NCI-H2171 treated with DMSO at 0.1 percent for 48 hours (cell line): Measurements from ENCODE around the gene IFFO2.

Source experiments
- DNase-seq: peaks from one replicate; lab custom pipeline; 2025; lab: John Stamatoyannopoulos, UW

IFFO2 gene

DNA sequence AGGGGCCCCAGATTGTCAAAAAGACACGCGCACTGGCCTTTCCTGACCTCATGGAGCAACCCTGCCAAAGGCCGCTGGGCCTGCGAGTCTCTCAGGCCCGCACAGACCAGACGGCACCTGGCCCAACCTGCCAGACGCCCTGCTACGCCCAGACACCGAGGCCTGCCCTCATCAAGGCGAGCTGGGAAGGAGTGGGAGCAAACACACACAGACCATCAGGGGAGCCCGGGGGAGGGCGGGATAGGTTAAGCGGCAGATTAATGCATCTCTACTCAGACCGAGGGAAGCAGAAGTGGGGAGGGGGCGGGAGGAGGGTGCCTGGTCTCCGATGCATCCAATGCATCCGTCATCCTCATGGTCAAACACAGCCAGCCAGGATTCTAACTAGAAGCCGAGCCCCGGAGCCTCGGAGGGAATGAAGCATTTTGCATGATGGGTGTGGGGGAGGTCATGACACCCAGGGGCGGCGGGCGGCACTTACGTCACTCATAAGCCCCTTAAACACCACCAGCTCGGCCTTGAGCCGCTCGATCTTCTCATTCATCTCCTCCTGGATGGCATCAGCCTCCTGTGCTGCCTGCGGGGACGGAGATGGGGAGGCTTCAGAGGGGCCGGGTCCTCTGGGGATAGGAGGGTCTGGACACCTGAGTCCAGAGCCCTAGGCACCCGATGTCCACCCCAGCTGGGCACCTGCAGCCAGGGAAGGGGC is 37.1 kb downstream of the IFFO2 start:
- no peak for DNase-seq

GRCh38 chr1:18918417-18918816 is 38.1 kb downstream of the IFFO2 start:
- DNase-seq = no peak

DNA sequence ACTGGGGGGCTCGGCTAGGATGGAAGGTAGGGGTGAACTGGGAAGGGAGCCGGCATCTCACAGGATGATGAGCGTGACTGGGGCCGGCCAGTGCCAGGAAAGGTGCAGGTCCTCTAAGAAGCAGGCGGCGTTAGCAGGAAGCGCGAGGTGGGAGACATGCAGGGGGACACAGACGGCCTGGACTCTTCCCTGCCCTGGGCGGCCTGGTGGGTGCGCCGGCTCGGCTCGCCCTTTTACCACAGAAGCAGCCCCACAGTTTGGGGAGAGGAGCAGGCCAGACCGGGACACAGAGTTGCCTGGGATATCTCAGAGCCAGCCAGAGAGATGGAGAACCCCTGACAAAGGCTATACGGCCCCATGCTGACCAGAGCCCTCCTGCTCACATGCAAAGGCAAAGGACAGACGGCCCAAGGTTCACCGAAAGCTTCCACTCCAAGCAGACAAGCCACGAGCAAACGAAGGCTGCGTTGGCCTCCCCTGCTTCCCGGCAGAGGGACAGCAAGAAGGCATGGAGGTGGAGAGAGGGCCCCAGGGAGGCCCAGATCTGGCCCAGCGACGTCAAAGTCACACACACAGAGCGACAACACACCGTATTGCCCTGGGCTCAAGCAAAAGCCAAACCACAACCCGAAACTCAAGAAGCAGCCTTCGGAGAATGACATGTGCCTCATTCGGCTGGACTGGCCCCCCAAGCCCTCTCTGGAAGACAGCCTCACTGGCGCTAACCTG is 39.2 kb downstream of the IFFO2 start:
- no peak for DNase-seq

DNA sequence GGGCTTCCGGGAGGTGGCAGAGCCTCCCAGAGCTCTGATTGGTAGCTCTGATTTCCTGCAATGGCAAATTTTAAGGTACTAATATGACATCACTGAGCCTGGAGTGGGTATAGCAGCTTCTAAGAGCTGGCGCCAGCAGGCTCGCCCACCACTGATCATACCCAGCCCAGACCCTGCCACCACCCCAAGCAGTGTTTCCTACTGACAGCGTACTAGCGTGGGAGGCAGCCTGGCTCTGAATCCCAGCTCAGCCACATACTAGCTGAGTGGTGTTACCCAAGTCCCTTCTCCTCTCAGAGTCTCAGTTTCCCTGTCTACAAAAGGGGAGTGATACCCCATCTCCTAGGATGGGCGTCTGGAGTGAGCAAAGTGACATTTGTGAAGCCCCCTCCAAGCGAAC is 41.1 kb downstream of the IFFO2 start:
- no peak for DNase-seq

DNA sequence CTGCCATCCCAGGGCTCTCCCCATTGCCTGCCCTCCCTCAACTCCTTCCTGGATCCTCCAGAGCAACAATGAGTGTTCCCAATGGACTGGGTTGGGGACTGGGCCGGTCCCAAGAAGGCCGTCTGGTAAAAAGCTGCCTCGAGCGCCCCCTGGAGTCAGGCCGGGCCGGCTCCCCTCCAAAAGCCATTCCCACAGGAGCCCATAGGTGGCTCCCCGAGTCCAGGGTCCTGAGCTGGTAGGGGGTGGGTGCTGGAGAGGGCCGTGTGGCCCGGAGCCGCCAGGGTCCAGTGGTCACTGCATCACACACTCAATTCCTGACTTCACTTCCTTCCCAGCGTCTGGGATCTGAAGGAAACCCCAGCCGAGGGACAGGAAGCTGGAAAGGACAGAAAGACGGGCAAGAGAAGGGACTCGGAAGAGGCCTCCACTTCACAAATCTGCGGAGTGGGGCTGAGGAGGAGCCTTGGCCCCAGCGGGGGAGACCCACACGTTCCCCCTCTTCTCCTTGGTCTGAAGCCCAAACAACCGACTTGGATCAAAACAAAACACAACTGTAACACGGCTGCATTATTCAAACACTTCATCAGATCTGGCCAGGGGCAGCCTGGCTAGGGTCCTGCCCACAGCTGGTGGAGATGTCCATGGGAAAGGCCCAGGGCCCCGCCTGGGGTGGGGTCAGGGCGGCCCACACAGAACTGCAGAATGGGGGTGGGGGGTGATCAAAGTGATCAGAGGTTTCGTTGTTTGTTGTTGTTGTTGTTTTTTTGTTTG is 43.2 kb downstream of the IFFO2 start:
- peak; percentile 13 for DNase-seq

DNA sequence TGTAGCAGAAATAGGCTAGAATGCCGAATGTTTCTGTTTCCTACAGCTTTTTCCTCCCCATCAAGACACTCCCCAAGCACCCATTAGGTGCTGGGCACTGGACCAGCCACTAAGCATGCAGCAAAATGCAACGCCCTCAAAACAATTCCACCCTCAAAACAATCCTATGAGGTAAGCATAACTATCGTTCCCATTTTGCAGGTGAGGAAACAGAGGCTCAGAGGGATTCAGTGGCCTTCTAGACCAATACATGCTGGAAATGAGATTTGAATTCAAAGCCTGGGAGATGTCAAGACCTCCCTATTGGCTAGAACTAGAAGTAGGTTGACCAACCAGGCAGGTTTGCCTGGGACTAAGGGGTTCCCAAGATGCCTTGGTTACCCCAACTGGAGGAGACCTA is 43.9 kb downstream of the IFFO2 start:
- DNase-seq = no peak

GRCh38 chr1:18908911-18909771 is 47.3 kb downstream of the IFFO2 start:
- DNase-seq = no peak

GRCh38 chr1:18907917-18908845 is 48.3 kb downstream of the IFFO2 start:
- DNase-seq = no peak

DNA sequence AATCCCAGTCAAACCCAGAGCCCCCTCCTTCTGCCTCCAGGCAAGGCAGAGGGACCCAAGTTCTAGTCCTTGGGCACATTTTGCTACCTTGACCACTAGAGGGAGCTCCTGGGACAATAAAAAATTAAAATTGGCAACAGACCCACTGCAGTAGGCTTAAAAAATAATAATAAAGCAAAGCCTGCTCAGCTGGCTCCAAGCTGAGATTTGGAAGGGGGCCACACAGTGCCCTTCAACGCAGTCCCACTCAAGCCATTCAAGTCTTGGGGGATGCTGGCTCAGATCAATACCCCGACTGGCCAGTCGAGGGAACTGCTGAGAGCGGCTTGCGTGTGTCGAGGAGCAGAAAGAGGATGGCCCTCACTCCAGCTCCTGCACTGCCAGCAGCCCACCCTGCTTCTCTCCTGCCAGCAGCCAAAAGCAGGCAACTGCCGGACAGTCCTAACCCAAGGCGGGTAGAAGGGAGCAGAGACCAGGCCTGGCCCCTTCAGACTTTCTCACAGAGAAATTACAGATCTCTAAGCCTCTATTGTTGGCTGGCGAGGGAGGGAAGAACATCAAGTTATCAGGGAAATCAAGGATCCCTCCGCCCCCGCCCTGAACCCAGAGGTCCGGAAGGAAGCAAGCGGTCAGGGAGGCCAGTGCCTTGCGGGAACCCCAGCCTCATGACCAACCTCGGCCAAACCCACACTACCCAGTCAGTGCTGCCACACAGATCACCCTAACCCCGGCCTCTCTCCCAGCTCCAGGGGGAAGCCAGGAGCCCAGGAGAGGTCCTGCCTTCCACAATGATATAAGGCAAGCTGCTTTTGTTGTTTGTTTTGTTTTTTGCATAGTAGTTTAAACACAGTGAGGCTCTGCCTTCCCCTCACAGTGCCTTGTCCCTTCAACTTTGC is 49.2 kb downstream of the IFFO2 start:
- peak; percentile 61 for DNase-seq

DNA sequence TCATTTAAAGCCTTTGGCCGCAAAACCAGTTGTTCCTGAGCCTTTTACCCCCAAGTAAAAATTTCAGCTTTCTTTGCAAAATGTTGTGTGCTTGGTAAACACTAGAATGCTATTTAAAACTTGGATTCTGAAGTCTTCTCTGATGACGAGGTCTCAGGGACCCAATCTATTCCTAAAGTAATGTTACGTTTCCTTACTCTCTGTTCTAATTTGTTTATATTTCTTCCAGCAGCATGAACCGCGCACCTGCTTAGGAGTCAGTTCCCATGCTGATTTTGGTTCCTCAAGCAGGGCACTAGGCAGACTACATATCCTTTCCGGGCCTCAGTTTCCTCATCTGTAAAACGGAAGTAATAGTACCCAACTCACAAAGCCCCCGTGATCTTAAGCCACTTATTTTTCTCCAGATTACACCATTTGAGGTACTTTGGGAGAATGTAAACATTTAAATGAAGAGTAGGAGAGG is 53.2 kb downstream of the IFFO2 start:
- DNase-seq = no peak

DNA sequence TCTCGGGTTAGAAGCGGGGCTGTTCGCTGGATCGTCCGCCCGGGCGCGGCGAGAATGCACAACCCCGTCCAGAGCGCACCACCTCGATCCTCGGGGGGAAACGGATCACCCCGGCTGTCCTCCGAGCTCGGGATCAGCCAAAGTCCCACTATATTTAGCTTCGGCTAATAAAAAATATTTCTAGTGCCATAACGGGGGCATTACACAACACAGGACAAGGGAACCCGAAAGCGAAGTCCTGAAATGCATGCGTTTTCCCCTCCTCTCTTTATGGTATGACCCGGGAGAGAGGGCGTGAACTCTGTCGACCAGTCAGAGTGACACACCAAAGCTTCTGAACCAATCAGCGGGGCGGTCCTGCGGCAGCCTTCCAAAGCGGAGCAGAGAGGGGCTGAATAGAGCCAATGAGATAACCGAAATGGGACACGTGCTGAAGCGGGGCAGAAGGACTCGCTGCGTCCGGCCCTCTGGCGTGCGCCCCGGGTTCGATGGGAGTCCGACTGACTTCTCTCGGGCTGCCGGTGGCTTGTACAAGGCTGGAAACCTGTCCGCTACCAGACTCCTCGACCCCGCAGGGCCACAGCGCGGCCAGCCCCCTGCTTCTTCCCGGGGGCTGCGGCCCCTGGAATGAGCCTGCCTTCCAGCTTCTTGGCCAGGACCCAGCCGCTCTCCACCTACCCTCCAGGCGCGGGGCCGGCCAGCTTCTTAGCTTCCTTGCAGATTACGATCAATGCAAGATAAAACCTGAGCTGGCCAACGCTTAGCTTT is 53.8 kb downstream of the IFFO2 start, which contains the start of gene ALDH4A1:
Gene ALDH4A1, minus strand, starts transcription at position 33 of the 768 bp plus-strand sequence. Its CDS starts 32 bp downstream, at position 1.
- DNase-seq = peak; percentile 98

DNA sequence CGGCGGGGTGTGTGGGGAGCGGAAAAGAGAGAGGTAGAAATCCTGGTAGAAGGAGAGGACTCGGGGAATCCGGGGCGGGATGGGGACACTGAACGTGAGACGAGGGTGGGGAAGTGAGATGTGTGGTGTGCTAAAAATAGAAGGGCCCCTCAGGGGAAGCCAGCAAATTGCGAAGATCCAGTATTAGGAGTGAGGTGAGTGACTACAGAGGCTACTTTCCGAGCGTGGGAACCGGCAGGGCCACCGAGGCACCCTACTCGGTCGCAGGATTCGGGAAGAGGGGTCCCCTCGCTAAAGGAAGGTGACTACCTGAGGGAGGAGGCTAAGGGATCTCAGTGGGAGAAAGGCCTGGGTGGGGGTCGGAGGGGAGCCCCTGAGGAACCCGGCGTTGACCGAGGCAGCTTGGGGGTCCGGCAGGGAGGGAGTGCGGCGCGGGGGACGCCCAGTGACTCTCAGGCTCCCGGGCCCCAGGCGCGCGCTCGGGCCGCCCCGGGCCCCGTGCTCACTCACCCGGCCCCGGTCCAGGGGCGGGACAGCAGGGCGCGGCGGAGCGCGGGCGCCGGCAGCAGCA is 54.4 kb downstream of the IFFO2 start:
- DNase-seq = peak; percentile 46

- DNase-seq = no peak
Measured at GRCh38 chr1:18901147-18901951, 55.1 kb downstream of the IFFO2 start.

DNA sequence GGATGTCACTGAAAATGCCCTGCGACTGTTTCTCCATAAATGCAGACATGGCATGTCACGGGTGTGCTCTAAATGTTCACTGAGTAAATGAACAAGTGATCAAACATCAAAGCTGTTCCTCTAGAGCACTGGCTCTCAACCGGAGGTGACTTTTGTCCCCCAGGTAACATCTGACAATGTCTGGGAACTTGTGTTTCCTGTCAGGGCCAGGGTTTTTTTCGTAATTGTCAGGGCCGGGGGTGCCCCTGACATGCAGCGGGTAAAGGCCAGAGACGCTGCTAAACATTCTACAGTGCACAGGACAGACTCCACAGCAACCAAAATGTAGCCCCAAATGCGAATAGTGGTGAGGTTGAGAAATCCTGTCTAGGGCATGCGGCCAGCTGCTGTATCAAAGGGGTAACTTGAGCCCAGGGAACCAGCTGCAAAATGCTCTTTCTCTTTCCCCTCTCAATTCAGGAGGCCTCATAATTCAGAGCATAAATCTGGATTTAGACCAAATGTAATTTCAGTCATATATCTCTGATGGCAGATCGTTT is 56.1 kb downstream of the IFFO2 start:
- peak; percentile 23 for DNase-seq

DNA sequence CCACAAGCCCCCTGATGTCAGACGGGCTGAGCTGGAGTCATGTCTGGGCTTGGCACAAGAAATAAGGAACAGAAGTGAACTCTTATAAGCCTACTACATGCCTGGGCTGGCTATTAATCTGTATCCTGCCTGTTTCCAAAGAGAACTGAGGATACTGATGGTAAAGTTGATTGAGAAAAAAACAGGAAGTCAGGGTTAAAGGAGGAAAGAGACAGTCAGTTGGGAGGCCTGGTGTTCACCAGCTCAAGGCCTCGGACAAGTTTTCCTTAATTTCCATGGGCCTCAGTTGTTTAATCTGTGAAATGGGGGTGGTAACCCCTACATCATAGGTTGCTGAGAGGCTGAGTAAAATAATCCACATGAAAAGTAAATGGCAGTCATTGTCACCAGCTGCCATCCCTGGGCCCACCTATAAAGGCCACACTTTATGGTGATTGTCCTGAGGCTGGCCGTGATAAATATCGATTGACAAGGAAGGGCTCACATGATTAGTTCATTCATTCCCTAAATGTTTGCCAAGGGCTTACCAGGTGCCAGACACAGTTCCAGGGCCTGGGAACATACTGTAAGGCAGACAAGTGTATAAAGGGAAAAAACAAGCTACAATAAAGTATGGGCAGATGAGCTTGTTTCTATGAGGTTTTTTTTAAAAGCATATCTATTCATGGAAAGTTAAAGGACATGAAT is 57.0 kb downstream of the IFFO2 start:
- DNase-seq = no peak

DNA sequence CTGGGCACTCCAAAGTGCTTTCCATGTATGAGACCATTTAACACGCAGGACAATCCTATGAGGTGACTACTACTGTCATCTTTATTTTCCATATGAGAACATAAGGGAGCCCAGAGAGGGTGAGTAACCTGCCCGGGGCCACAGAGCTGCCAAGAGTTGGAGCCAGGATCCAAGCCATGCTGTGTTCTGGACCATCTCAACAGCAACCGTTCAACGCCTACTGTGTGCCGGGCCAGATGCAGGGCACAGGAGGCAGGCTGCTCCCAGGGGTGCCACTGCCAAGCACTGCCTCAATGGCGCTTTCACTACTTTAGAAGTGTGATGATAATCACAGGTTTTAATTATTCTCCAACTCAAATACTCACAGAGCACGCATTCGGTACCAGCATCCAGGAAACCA is 57.9 kb downstream of the IFFO2 start:
- no peak for DNase-seq

- no peak for DNase-seq
Measured at GRCh38 chr1:18895317-18895716, 61.2 kb downstream of the IFFO2 start.
